Measurements from ENCODE around the gene CASKIN2.

DNA sequence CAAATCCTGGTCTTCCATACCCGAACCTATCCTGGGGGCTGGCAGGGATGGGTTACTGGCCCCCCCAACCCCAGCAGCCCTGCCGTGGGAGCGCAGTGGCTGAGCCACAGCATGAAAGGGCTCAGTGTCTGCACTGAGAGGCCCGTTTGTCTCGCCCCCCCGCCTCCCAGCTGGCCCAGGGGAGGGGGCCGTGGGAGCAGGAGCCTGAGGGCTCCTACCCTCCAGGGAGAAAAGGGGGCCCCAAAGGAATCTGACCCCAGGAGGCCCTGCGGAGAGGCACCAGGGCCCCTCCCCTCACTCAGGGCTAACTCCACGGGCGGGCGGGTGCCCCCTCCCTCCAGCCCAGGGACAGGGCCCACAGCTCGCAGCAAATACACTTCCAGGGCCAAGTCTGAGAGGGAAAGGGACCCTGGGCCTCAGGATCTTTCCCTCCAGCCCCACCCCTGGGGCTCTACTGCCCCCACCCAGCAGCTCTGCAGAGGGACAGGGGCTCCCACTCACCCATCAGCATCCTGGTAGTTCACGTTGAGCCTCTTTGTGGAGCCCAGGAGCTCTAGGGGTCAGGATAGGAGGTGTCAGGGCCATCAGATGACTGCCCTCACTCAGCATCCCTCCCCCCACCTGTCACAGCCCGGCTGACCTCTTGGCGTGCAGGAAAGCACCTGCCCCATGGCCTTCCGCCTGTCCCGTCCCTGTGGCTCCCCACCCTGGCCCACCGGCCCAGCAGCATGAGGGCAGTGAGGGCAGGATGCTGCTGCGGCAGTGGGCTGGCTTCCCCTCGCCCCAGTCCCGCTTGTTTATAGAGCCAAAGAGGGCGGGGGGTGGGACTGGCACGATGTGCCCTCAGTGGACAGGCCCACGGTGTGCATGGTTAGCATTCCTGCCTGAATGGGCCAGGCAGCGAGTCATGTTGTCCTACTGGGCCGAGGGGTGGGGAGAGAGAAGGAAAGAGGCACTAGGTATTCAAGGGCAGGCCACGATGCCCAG, 7.3 kb downstream of the CASKIN2 start:
- no peak for TF ChIP-seq EZH2 (IDR thresholded peaks at IDR 0.05; ENCODE audit: low read depth)
- TF ChIP-seq, protein P1, sequence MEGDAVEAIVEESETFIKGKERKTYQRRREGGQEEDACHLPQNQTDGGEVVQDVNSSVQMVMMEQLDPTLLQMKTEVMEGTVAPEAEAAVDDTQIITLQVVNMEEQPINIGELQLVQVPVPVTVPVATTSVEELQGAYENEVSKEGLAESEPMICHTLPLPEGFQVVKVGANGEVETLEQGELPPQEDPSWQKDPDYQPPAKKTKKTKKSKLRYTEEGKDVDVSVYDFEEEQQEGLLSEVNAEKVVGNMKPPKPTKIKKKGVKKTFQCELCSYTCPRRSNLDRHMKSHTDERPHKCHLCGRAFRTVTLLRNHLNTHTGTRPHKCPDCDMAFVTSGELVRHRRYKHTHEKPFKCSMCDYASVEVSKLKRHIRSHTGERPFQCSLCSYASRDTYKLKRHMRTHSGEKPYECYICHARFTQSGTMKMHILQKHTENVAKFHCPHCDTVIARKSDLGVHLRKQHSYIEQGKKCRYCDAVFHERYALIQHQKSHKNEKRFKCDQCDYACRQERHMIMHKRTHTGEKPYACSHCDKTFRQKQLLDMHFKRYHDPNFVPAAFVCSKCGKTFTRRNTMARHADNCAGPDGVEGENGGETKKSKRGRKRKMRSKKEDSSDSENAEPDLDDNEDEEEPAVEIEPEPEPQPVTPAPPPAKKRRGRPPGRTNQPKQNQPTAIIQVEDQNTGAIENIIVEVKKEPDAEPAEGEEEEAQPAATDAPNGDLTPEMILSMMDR (conservative IDR thresholded peaks at IDR 0.05), result no peak
